ENCODE results near the gene ACACB.

DNA sequence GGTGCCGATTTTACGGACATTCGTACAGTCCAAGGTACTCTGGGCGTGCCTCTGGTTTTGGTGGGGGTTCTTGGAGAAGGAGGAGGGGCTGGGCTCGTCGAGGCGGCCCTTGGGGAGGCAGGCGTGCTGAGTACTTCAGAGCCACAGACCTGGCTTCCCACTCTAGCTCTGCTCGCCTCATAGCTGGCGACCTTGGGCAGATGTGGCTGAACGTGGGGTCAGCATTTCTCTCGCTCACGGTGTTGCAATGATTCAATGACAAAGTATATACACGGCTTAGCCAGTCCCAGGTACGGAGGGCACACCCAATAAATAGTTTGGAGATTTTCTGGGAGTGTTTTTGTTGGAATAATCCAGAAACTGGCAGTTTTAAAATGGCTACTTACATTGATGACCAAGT is 117.6 kb downstream of the ACACB start:
- TF ChIP-seq CTCF (IDR thresholded peaks at IDR 0.05), result no peak
- TF ChIP-seq POLR2A (IDR thresholded peaks at IDR 0.05), result no peak
